CD4-positive, alpha-beta T cell (primary cell): Measurements from ENCODE around the gene FBXL16. TPM values are rescaled to one million over a fixed set of nuclear protein-coding genes. Genes with fewer than 3 reads are reported as not detected.
"Not testable (repeated sequence)": the region's sequence is repeated elsewhere in the genome, so short reads cannot be mapped to it uniquely, and the experiment has no call there.

Source experiments
- ATAC-seq: fragments of 200-7000 bp; cut with Tn5 transposase; one replicate; pipeline ENCODE4 v1.10.0; 2022; ENCODE audit warnings: mild to moderate bottlenecking; ENCODE audit not compliant: poor library complexity
- CTCF ChIA-PET: fragments of 350-600 bp; sonication (Branson Sonifier 250); formaldehyde crosslinking; loops from one replicate; lab custom pipeline; 2021; ENCODE audit warnings: antibody characterized with exemption, inconsistent platforms; lab: Charles Lee
- POLR2A ChIA-PET: fragments of 350-600 bp; sonication (Branson Sonifier 250); formaldehyde crosslinking; loops from one replicate; lab custom pipeline; 2021; ENCODE audit warnings: antibody characterized with exemption, inconsistent platforms; lab: Charles Lee
- DNase-seq, 14 experiments: peaks; one replicate each; pipeline ENCODE4 v3.0.0-alpha.2; 2013 to 2020; ENCODE audit warnings: mixed read lengths in 2 of 14
- H3K27ac ChIP-seq, 2 donors: one replicate each; pipeline versions ENCODE4 v1.5.1 to v1.7.0; 2013; ENCODE audit warnings: low read length in 2 of 2, low read depth in 1 of 2, mild to moderate bottlenecking in 1 of 2
- H3K27me3 ChIP-seq, 2 experiments: 1 replicate in 1 of 2; 2 replicates in 1 of 2; pipeline versions ENCODE4 v1.6.1 to v1.7.0; 2013; ENCODE audit warnings: low read length in 2 of 2, control low read depth in 1 of 2, mild to moderate bottlenecking in 1 of 2, moderate library complexity in 1 of 2; ENCODE audit not compliant: insufficient read depth in 2 of 2, control insufficient read depth in 1 of 2
- H3K36me3 ChIP-seq: one replicate; pipeline ENCODE4 v1.6.1; 2013; ENCODE audit warnings: low read length, control low read depth; ENCODE audit not compliant: insufficient read depth
- H3K4me1 ChIP-seq: one replicate; pipeline ENCODE4 v1.6.1; 2013; ENCODE audit warnings: low read length, control low read depth; ENCODE audit not compliant: insufficient read depth
- H3K4me3 ChIP-seq: one replicate; pipeline ENCODE4 v1.5.1; 2013; ENCODE audit warnings: mild to moderate bottlenecking, low read length, moderate library complexity
- H3K9me3 ChIP-seq, 2 experiments: 1 replicate in 1 of 2; 2 replicates in 1 of 2; pipeline versions ENCODE4 v1.6.1 to v1.7.0; 2013; ENCODE audit warnings: low read length in 2 of 2, mild to moderate bottlenecking in 2 of 2, control low read depth in 1 of 2, moderate library complexity in 1 of 2; ENCODE audit not compliant: control insufficient read depth in 1 of 2, insufficient read depth in 1 of 2
- H3K27ac Mint-ChIP-seq: one replicate; pipeline ENCODE4 v1.8.0; 2020; ENCODE audit warnings: mixed read lengths
- H3K27me3 Mint-ChIP-seq: one replicate; pipeline ENCODE4 v1.8.0; 2021; ENCODE audit warnings: mixed read lengths
- H3K36me3 Mint-ChIP-seq: one replicate; pipeline ENCODE4 v1.8.0; 2021; ENCODE audit warnings: low read depth, mixed read lengths
- H3K4me1 Mint-ChIP-seq: one replicate; pipeline ENCODE4 v1.8.0; 2021; ENCODE audit warnings: low read depth, mixed read lengths
- H3K4me3 Mint-ChIP-seq: one replicate; pipeline ENCODE4 v1.8.0; 2020; ENCODE audit warnings: mild to moderate bottlenecking, mixed read lengths
- H3K9me3 Mint-ChIP-seq: one replicate; pipeline ENCODE4 v1.8.0; 2020; ENCODE audit warnings: mixed read lengths
- intact Hi-C, 2 experiments: fragments of 100-400 bp; cut with DNase I in 1 of 2; cut with micrococcal nuclease in 1 of 2; formaldehyde crosslinking; loops; one replicate each; pipeline versions ENCODE4 v1.15.1 to v1.9.0; 2023 to 2025; cut with DNase I, micrococcal nuclease
- total RNA-seq, 174 experiments: library from RNA in 2 of 174; stranded (reverse) in 2 of 174; gene quantifications; one replicate each; pipeline ENCODE4 v1.2.3 and lab custom pipeline; 2021 to 2026
- TF ChIP-seq, protein P1 (sequence below): fragments of 200-600 bp; IDR thresholded peaks from one replicate; pipeline ENCODE4 v1.8.0; 2022; ENCODE audit warnings: antibody characterized with exemption, mild to moderate bottlenecking

Gene FBXL16
- total RNA-seq, 2 experiments from 2014 or later: 11.0 to 11.7 TPM

DNA sequence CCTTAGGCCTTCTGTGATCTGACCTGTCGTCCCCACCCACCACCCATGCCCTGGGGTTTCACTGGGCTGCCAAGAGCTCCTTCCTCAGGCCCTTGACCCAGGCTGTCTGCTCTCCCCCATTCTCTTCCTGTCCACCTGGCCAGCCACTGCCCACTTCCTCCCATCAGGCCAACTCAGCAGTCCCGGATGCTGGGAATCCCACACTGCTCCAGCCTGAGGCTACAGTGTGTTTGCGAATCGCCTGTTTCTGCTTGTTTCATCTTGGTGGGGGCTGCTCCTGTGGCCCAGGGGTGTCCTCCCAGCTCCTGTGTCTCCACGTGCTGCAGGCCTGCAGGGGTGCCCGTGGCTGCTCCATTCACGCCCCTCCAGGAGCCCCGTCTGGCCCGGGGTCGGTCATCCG, 8.5 kb upstream of the FBXL16 start:
- intact Hi-C loops: loop anchor here in 1 of 2 experiments (2.0 to 5.0 kb wide), 3 partner anchors 15 to 478 kb away; no protein-coding TSS in a partner anchor
- Mint-ChIP-seq H3K9me3 (no peaks in the 10 kb centered on the region), H3K27ac (no peak overlapping the region), H3K4me3 (peak overlapping the region; percentile 60), H3K27me3 (peaks cover 29% of the 10 kb centered on the region), H3K36me3 (no peaks in the 10 kb centered on the region), H3K4me1 (peaks cover 10% of the 10 kb centered on the region)
- peaks cover 26% of the 10 kb centered on the region for H3K4me1 ChIP-seq
- peaks cover 0 to 27% of the 10 kb centered on the region in 2 experiments for H3K9me3 ChIP-seq
- no peak overlapping the region for H3K4me3 ChIP-seq
- CTCF ChIA-PET: no interaction called here
- H3K27me3 ChIP-seq: peaks cover 32 to 37% of the 10 kb centered on the region in 2 experiments
- ATAC-seq (no peak), DNase-seq (no peak)
- TF ChIP-seq, protein P1, sequence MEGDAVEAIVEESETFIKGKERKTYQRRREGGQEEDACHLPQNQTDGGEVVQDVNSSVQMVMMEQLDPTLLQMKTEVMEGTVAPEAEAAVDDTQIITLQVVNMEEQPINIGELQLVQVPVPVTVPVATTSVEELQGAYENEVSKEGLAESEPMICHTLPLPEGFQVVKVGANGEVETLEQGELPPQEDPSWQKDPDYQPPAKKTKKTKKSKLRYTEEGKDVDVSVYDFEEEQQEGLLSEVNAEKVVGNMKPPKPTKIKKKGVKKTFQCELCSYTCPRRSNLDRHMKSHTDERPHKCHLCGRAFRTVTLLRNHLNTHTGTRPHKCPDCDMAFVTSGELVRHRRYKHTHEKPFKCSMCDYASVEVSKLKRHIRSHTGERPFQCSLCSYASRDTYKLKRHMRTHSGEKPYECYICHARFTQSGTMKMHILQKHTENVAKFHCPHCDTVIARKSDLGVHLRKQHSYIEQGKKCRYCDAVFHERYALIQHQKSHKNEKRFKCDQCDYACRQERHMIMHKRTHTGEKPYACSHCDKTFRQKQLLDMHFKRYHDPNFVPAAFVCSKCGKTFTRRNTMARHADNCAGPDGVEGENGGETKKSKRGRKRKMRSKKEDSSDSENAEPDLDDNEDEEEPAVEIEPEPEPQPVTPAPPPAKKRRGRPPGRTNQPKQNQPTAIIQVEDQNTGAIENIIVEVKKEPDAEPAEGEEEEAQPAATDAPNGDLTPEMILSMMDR: no peak
- POLR2A ChIA-PET: interaction anchor here (4.5 kb wide), 1 partner anchor 12 kb away, joined by 30 read pairs; the partner anchor contains the start of genes CCDC78 and HAGHL
- H3K27ac ChIP-seq: no peak overlapping the region
- H3K36me3 ChIP-seq: no peaks in the 10 kb centered on the region

DNA sequence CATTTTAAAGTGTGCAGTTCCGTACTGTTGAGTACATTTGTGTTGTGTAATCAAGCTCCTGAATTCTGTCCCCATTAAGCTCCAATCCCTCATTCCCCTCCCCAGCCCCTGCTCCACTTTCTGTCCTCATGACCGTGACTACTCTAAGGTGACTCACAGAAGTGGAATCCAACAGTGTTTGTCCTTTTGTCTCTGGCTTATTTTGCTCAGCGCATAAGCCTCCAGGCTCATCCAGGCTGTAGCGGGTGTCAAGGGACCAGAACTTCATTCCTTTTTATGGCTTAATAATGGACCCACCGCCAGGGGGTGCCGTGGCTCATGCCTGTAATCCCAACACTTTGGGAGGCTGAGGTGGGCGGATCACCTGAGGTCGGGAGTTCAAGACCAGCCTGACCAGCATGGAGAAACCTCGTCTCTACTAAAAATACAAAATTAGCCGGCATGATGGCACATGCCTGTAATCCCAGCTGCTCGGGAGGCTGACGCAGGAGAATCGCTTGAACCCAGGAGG, 7.2 kb upstream of the FBXL16 start:
- H3K4me3 ChIP-seq, H3K27ac ChIP-seq, H3K9me3 Mint-ChIP-seq, H3K4me1 Mint-ChIP-seq, H3K27ac Mint-ChIP-seq, H3K36me3 Mint-ChIP-seq, ATAC-seq, H3K36me3 ChIP-seq: not testable (repeated sequence)
- Mint-ChIP-seq H3K4me3 (peak overlapping the region; percentile 40), H3K27me3 (peaks cover 42% of the 10 kb centered on the region)
- ChIA-PET CTCF (interaction anchor here (0.9 to 1.6 kb wide), 6 partner anchors 12 to 75 kb away, joined by 3 to 9 read pairs (median 6); partner anchors contain the start of genes CHTF18, CIAO3, RPUSD1 and WDR24), POLR2A (interaction anchor here (1.6 kb wide), 1 partner anchor 72 kb away, joined by 4 read pairs; no protein-coding TSS in a partner anchor)
- DNase-seq: peak in 7 of 14 experiments; percentile 30 to 68 (median 49)
- Histone ChIP-seq H3K4me1 (peaks cover 24% of the 10 kb centered on the region), H3K27me3 (peaks cover 45 to 49% of the 10 kb centered on the region in 2 experiments), H3K9me3 (peaks cover 0 to 27% of the 10 kb centered on the region in 2 experiments)
- TF ChIP-seq, protein P1: peak; percentile 37
- intact Hi-C loops: loop anchor here in 1 of 2 experiments (5.0 kb wide), 2 partner anchors 340 to 480 kb away; no protein-coding TSS in a partner anchor

DNA sequence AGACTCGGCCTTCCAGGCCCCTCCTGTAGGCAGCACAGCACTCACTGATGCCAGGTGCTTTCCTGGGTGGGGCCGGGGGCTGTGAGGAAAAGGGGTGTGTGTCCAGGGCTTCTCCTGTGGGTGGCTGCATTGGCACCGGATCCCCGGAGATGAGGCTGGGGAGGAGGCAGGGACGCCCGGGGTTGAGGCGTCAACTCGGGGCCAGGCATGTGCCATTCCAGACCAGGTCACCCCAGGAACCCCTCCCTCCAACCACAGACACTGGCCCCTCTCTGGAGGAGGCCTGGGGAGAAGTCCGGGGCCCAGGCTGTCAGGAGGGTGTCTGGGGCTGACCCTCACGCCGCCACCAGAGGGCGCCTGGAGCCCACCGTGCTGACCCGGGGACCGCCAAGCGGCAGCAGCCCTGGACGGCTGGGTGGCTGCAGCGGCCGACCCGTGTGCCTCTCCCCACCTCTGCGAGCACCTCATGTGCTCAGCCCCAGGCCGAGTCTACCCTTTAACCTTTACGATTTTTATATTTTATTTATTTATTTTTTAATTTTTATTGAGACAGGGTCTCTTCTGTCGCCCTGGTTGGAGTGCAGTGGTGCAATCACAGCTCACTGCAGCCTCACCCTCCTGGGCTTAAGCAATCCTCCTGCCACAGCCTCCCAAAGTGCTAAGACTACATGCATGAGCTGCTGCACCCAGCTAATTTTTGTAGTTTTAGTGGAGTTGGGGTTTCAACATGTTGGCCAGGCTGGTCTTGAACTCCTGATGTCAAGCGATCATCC, 6.1 kb upstream of the FBXL16 start:
- Histone ChIP-seq H3K4me1 (peaks cover 30% of the 10 kb centered on the region), H3K27me3 (peaks cover 54 to 57% of the 10 kb centered on the region in 2 experiments), H3K27ac (no peak overlapping the region), H3K9me3 (peaks cover 0 to 33% of the 10 kb centered on the region in 2 experiments), H3K4me3 (no peak overlapping the region), H3K36me3 (no peaks in the 10 kb centered on the region)
- Mint-ChIP-seq H3K9me3 (no peaks in the 10 kb centered on the region), H3K36me3 (no peaks in the 10 kb centered on the region), H3K4me3 (no peak overlapping the region), H3K27ac (no peak overlapping the region), H3K4me1 (peaks cover 8% of the 10 kb centered on the region), H3K27me3 (peaks cover 51% of the 10 kb centered on the region)
- ChIA-PET POLR2A (interaction anchor here (1.6 kb wide), 1 partner anchor 73 kb away, joined by 4 read pairs; no protein-coding TSS in a partner anchor), CTCF (interaction anchor here (0.9 to 1.6 kb wide), 6 partner anchors 13 to 76 kb away, joined by 3 to 9 read pairs (median 6); partner anchors contain the start of genes CHTF18, CIAO3, RPUSD1 and WDR24)
- TF ChIP-seq, protein P1: peak; percentile 94
- peak; percentile 56 to 89 (median 76) for DNase-seq
- peak; percentile 53 for ATAC-seq
- intact Hi-C loops: loop anchor here (1.0 to 5.0 kb wide), 5 partner anchors 30 to 481 kb away; no protein-coding TSS in a partner anchor
